DMS 273 (cell line): ENCODE measurements around the gene XPO6.
"Not testable (repeated sequence)": the region's sequence is repeated elsewhere in the genome, so short reads cannot be mapped to it uniquely, and the experiment has no call there.

Experiments
- DNase-seq: peaks from one replicate; lab custom pipeline; 2025; ENCODE audit not compliant: unreplicated experiment; lab: John Stamatoyannopoulos, UW

Gene XPO6

DNA sequence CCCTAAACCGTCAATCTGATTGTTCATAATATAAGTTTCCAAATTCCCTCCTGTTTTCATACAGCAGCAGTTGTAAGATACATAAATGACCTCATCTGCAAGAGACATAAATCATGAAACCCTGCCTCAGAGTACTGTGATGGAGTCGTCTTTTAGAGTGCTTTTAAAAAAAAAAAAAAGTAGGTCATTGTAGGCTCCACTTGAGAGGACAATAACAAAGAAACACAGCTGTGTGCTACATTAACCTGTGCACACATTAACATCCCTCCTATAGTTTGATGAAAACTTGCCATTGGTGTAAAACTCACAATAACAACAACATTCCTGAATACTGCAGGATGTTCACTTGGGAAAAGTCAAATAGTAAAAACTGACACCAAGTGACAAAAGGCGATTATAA lies 56.5 kb downstream of the XPO6 start:
- no peak for DNase-seq

DNA sequence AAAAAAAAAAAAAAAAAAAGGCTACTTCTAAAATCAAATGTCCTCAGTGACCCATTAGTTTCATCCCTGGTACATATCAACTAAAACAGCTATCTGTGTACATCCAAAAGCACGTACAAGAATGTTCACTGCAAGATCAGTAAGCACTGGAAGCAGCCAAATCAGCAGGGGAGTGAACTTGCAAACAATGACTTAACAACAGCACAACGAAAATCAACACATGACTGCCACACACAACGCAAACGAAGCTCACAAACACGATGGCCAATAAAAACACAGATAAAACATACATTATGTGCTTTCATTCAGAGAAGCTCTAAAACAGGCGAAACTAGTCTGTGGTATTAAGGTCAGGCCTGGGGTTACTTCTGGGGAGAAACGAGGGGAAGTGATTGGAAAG lies 60.6 kb downstream of the XPO6 start:
- DNase-seq: no peak

DNA sequence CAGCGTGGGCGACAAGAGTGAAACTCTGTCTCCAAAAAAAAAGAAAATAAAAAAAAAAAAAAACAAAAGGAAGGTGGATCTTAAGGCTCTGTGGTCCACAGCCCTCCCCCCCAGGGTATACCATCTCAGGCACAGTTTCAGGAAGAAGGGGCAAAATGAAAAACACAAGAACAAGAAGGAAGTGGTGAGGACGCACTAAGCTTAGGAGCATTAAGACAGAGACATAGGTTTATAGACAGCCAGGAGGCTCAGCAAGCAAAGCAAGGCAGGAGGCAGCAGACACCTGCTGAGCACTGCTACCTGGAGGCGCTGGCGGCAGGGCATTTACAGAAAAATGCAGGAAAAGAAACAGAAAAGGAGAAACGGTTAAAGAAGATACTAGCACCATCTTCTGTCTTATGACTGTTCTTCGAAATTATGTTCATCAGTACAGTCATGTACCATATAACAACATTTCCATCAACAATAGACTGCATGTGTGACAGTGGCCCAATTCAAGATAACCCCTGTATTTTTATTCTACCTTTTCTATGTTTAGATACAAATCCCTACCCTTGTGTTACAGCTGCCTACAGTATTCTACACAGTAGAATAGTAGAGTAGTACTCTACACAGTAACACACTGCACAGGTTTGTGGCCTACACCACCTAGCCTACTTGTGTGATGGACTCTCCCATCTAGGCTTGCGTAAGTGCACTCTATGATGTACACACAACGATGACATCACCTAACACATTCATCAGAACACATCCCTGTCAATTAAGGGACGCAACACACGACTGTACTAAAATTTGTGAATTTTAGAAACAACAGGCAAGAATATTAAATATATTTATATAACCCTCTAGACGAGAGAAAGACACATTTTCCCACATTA lies 62.5 kb downstream of the XPO6 start:
- no peak for DNase-seq

DNA sequence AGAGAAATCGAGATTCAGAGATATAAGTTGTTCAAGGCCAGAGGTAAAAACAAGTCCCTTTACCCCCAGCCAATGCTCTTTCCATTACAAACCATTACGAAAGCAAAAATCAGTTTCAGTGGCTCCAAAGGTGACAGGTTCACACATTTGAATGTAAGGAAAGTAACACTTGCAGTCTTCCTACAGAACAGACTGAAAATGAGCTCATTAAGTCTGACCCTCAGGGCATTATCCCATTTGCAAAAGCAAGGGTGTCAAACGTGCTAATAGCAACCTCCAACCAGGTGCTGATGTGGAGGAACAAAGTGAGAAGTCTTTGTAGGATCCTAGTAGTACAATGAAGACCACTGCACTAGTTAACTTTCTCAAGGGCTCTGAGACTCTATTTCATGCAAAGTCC lies 65.2 kb downstream of the XPO6 start:
- no peak for DNase-seq

GRCh38 chr16:28145796-28146195 lies 66.0 kb downstream of the XPO6 start:
- DNase-seq: no peak

DNA sequence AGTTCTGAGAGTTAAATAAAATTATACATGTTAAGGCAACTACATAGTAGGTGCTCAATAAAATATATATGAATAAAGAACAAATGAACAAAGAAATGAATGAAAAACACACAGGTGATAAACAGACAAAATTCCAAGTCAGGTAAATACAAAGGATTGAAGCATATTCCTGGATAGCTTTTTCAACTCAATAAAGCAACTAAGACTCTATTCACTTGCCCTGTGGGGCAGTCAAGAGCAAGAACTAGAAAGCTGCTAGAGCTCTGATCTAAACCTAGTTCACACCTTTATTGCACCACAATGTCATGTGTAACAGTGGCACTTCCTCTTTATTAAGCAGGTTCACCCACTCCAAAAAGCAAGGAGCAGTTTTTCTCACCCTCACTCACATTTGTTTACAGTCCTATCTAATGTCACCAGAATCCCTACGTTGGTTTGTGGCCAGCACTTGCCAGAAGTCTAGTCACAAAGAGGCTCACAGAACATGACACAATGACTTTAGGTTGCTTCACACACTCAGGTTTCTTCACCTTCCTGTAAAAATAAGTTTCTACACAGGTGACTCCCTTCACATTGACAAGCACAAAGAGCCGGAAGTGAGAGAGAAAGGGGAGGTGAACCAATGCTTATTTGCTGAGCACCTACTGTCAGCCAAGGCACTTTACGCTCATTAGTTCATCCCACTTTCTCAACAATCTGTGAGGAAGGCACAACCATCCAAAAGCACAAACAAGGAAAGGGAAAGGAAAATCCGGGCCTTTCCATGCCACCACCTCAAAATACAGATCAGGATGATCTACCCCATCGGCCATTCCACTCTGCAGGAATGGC lies 70.8 kb downstream of the XPO6 start:
- no peak for DNase-seq

DNA sequence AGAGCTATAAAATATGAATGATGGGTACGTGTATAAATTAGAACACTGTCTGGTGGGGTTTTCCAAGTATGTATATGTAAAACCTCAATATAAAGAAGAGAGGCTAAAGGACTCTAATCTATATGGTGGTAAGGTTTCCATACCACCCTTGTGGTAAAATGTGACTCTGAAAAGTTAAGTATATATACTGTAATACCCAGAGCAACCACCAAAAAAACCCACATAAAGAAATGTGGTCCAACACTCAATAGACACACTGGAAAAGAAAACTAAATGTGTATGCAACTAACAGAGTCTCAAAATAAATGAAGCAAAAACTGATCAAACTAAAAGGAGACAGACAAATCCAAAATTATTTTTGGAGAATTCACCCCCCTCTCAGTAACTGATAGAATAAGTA lies 72.2 kb downstream of the XPO6 start:
- DNase-seq: no peak

GRCh38 chr16:28136751-28137434 lies 74.9 kb downstream of the XPO6 start:
- DNase-seq: no peak

GRCh38 chr16:28133666-28134065 lies 78.1 kb downstream of the XPO6 start:
- DNase-seq: no peak

- no peak for DNase-seq
These were observed 79.9 kb downstream of the XPO6 start for GRCh38 chr16:28131743-28132393.

- no peak for DNase-seq
These were observed 80.6 kb downstream of the XPO6 start for GRCh38 chr16:28131181-28131580.

DNA sequence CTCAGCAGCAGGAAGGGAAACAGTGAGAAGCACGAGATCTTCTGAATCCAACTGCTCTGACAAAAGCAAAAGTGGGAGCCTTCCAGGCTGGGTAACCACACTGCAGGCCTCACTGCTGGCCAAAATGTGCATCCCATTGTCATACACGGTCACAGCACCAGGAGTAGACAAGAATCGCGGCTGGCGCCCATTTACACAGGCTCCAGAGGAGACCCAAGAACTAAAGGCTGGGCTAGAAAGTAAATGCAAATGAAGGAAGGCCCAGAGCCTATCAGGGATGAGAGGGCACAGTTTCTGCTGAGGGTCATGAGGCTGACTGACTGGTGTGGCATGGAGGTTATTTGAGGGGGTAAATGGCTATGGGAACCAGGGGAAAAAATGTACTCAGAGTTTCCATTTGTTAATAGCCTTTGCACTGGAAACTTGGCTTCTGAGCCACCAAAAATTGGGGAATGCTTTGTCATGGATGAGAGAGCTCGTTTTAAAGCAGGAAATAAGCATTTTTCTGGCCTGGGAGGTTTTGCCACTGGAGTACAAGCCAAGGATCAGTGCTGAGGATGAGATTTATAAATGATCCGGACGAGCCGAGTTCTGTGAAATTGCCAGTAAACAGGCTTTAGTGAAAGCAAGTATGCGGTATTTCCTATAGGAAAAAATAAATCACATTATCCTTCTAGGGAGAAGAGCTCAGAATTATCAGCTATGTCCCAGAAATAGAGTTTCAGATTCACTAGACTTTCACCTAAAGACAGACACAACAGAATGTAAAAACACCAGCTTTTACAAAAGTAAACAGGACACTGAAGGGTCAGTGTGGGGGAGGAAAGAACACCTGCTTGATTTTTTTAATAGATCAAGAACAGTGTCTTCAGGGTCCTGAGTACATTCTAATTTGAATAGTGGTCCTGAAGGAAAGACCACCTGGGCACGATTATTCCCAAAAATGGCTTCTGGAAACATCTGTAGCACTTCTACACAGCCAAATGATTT lies 81.4 kb downstream of the XPO6 start:
- DNase-seq: no peak

DNA sequence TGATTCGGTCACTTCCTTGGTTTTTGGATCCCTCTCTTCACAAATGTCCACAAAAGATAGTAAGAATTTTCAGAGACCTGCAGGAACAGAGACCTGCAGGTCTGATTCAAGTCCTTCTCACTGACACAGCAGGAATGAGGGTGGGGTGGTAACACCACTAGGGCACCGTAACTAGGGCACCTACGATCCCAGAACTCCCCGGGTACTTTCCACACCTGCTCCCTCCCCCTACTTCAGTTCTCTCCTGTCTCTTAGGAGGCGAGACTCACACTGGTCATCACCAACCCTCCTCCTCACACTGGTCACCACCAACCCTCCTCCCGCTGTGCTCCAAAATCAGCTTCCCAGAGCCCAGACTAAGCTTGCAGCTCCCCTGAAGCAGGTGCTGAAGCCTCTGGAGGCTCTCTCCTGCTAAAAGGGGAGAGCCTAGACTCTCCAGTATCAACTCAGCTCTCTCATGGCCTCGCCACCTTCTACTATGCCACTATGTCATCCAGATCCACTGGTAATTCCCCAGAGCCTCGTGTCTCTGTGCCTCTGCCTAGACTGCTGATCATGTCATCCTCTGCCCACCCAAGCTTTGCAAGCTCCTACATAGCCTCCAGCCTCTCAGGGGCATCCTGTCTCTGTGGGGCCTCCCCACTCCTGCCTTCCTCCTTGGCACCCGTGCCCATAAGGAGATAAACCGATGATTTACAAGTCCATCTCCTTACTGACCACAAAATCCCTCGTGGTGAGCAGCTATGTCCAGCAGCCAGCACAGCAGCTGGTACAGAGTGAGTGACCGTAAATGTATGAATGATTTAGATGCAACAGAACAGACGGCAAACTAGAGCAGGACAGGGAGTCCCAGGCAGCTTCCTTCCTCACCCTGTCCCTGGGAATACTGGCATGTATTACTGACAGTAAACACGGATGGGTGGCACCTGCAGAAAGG lies 84.8 kb downstream of the XPO6 start:
- DNase-seq: no peak

DNA sequence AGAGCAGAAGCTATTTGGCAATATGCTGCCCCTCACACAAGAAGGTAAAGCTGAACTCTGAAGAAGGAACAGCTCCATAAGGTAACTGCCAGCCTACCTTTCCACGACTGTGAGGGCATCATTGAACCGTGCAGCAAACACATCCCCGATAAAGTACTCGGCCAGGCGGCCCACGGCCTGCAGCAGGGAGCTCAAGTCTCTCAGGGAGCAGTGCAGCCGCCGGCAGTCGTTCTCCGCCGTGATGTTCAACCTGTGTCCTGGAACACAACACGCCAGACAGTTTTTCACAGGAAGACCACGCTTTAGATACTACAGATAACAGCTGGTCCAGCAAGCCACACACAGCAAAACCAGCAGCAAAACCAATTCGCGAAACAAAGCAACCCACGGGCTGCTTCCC lies 86.2 kb downstream of the XPO6 start:
- DNase-seq: no peak

DNA sequence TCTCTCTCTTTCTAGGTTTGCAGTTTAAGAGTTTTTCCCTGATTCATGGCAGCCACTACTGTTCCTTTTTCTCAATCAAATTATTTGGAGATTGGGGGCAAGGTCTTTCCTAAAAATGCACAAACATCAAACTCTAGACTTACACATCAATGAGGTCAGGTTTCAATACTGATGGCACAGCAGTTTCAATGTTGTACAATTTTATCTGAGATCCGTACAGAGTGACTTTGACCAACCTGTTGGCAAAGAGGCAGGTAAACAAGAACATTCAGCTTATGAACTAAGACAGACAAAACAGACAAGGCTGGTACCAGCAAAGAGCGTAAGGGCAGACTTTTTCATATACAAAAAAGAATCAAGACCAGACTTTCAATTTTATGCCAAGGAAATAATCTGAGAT lies 90.2 kb downstream of the XPO6 start:
- DNase-seq: no peak

DNA sequence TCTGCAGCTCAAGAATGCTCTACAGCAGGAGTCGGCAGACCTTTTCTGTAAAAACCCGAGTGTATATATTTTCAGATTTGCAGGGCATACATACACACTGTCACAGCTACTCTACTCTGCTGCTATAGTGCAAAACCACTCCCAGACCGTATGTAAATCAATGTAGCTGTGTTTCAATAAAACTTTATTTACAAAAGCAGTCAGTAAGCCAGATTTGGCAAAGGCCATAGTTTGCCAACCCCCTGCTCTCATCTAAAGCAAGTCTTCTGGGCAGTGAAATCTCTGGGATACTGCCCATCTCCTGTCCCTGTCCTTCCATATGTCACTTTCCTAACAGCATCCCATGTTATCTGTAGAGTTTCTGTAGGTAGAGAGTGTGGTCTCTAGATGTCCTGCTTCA lies 91.0 kb downstream of the XPO6 start:
- no peak for DNase-seq

- DNase-seq: no peak
These were observed 93.1 kb downstream of the XPO6 start for GRCh38 chr16:28118637-28119036.

DNA sequence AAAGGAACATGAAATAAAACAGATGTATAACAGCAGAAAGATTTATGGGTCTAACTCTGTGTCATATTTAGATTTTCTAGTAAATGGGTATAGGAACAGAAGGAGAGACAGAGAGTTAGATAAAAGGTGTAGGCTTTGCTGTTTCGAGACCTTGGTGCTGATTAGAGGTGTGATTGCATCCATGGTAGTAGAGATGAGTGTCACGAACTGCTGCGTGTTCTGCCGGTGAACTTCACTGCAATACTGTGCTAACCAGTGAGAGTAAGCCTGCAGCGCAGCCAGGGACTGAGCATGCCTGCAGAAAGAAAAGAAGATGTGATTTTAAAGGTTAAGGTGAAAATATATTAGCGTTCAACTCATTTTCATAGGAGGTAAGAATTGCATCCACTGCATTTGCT lies 94.6 kb downstream of the XPO6 start:
- DNase-seq: no peak

DNA sequence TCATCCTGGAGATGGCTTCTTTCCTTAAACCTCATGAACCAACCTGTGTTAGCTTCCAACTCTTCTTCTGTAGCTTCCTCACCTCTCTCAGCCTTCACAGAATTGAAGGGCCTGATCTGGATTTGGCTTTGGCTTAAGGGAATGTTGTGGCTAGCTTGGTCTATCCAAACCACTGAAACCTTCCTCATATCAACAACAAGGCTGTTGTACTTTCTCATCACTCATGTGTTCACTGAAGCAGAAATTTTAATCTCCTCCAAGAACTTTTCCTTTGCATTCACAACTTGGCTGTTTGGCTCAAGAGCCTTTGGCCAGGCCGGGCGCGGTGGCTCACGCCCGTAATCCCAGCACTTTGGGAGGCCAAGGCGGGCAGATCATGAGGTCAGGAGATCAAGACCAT lies 95.9 kb downstream of the XPO6 start:
- not testable (repeated sequence) for DNase-seq
